Colonic mucosa (tissue), 4 donors: ENCODE results near the gene TADA3. TPM values are rescaled to one million over a fixed set of nuclear protein-coding genes. Genes with fewer than 3 reads are reported as not detected.
A peak's percentile ranks its signal among the peaks of the same experiment; 100 is the strongest.

Source experiments
- DNase-seq: peaks from one replicate; pipeline ENCODE4 v3.0.0-alpha.2; 2020
- H3K27ac ChIP-seq: fragments of 200-600 bp; one replicate; pipeline ENCODE4 v1.8.0; 2021
- H3K27me3 ChIP-seq: fragments of 200-600 bp; one replicate; pipeline ENCODE4 v1.8.0; 2021
- H3K36me3 ChIP-seq: fragments of 200-600 bp; one replicate; pipeline ENCODE4 v1.8.0; 2021
- H3K4me1 ChIP-seq: fragments of 200-600 bp; one replicate; pipeline ENCODE4 v1.8.0; 2021; ENCODE audit warnings: mild to moderate bottlenecking
- H3K4me3 ChIP-seq: fragments of 200-600 bp; one replicate; pipeline ENCODE4 v1.8.0; 2021
- H3K9ac ChIP-seq, 2 donors: one replicate each; pipeline ENCODE4 v1.7.0; 2013; ENCODE audit warnings: control low read depth in 2 of 2, low read depth in 2 of 2, low read length in 2 of 2
- H3K9me3 ChIP-seq: fragments of 200-600 bp; one replicate; pipeline ENCODE4 v1.8.0; 2021
- CTCF ChIP-seq: fragments of 200-600 bp; IDR thresholded peaks from one replicate; pipeline ENCODE4 v1.8.0; 2022; ENCODE audit warnings: antibody characterized with exemption, mild to moderate bottlenecking
- intact Hi-C: fragments of 100-400 bp; cut with DNase I; formaldehyde crosslinking; loops from one replicate; pipeline ENCODE4 v1.14.1; 2022
- total RNA-seq, 2 donors: library from RNA; stranded (reverse); fragmentation: NEBNext Ultra II Directional in 1 of 2; extraction: Animal tissue kit (Norgen Biotek cat#: 25700) in 1 of 2; gene quantifications; one replicate each; pipeline ENCODE4 v1.2.1, GENCODE V29; 2021
- donor health status: healthy.
- donor health status: DM: no; HTN: no; CAD: no.
- donor health status: DM: no; HTN: no; CAD: no.

TADA3 gene
- total RNA-seq, 2 donors from 2014 or later = 60.1 to 66.4 TPM

DNA sequence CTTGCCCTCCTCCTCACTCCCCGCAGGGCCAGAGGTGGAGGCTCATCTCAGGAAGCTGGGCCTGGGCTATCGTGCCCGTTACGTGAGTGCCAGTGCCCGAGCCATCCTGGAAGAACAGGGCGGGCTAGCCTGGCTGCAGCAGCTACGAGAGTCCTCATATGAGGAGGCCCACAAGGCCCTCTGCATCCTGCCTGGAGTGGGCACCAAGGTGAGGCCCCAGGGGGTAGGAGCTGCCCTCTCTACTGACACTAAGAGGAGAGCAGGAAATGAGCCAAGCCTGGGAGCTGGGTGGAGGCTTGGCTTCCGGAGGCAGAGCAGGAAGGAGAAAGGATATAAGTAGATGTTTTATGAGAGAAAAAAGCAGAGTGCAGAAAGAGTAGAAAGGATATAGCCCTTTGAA lies 37.6 kb downstream of the TADA3 start:
- peaks cover 8% of the 10 kb centered on the region for H3K36me3 ChIP-seq

DNA sequence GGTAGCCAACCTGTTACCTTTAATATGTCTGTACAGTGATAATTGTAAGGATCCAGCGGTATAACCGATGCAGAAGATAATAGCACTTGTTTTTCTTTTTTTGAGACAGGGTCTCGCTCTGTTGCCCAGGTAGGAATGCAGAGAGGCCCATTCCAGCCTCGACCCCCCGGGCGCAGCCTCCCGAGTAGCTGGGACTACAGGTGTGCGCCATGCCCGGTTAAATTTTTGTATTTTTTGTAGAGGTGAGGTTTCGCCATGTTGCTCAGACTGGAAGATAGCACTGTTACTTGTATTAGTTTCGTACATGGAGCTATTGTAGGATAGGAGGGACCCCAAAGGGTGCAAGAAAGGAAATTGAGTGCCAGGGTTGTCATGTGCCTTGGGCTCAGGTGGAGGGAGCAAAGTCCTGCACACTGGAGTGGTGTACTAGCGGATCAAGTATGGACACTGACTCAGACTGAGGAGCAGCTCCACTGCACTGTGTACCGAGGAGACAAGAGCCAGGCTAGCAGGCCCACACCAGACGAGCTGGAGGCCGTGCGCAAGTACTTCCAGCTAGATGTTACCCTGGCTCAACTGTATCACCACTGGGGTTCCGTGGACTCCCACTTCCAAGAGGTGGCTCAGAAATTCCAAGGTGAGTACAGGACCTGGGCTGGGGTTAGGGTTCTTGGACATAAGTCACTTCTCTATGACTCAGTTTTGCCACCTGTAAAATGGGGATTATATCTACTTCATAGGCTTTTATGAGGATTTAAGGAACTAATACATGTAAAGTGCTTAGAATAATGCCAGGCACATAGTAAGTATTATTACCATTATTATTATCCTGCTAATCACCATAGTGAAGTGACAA lies 41.5 kb downstream of the TADA3 start:
- Histone ChIP-seq H3K4me1 (peaks cover 7% of the 10 kb centered on the region), H3K9ac (peak overlapping the region; percentile 64 to 94), H3K36me3 (peaks cover 8% of the 10 kb centered on the region), H3K27me3 (no peaks in the 10 kb centered on the region), H3K9me3 (no peaks in the 10 kb centered on the region), H3K27ac (peak overlapping the region; percentile 90), H3K4me3 (peak overlapping the region; percentile 54)
- no peak for TF ChIP-seq CTCF
- intact Hi-C loops = no loop called here
- peak; percentile 58 for DNase-seq

More for the DNA sequence above, 37.6 kb downstream of the TADA3 start:
- no peak for TF ChIP-seq CTCF
- Histone ChIP-seq H3K9me3 (no peaks in the 10 kb centered on the region), H3K9ac (no peak overlapping the region), H3K4me1 (peaks cover 7% of the 10 kb centered on the region), H3K4me3 (no peak overlapping the region), H3K27me3 (no peaks in the 10 kb centered on the region), H3K27ac (no peak overlapping the region)
- no peak for DNase-seq
- intact Hi-C loops = no loop called here

- H3K27me3 ChIP-seq = no peaks in the 10 kb centered on the region
- peak within 1 kb of the TSS; percentile 54 for H3K4me3 ChIP-seq
- H3K9me3 ChIP-seq = no peaks in the 10 kb centered on the region
- H3K36me3 ChIP-seq = peaks cover 15% of the 10 kb centered on the region
- H3K9ac ChIP-seq = peak within 1 kb of the TSS; percentile 83 to 94
- no peak for TF ChIP-seq CTCF
- intact Hi-C loops = loop anchor here (5.0 kb wide), 1 partner anchor 42 kb away; the partner anchor contains the start of genes ARPC4 and TADA3
- peak within 1 kb of the TSS; percentile 90 for H3K27ac ChIP-seq
- DNase-seq = peak; percentile 99
- peaks cover 7% of the 10 kb centered on the region for H3K4me1 ChIP-seq
Observed at GRCh38 chr3:9749645-9750555, 42.4 kb downstream of the TADA3 start, which contains the start of gene OGG1. OGG1 (plus strand) TSS chr3:9749952; CDS start chr3:9750287, 335 bp downstream.

DNA sequence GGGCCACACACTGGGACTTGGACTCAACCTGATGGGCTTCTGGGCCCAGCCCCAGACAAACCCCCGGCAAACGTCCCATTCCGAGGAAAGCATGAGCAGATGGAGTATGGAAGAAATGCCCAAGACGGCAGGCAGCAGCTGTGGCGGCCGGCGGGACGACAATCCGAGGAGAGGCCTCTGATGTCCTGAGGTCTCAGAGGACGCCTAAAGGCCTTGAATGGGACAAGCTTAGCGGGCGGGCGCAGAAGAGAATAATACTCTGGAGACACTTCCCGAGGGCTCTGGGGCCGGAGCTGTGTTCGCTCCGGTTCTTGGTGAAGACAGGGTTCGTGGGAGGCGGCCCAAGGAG lies 43.0 kb downstream of the TADA3 start:
- Histone ChIP-seq H3K4me3 (peak overlapping the region; percentile 54), H3K9ac (peak overlapping the region; percentile 83 to 94), H3K9me3 (no peaks in the 10 kb centered on the region), H3K27ac (peak overlapping the region; percentile 90), H3K4me1 (peaks cover 7% of the 10 kb centered on the region), H3K36me3 (peaks cover 20% of the 10 kb centered on the region), H3K27me3 (no peaks in the 10 kb centered on the region)
- intact Hi-C loops = loop anchor here (5.0 kb wide), 1 partner anchor 43 kb away; the partner anchor contains the start of genes ARPC4 and TADA3
- TF ChIP-seq CTCF = no peak
- no peak for DNase-seq

- TF ChIP-seq CTCF = no peak
- Histone ChIP-seq H3K36me3 (peaks cover 28% of the 10 kb centered on the region), H3K27ac (no peak overlapping the region), H3K4me1 (peaks cover 7% of the 10 kb centered on the region), H3K9ac (no peak overlapping the region), H3K27me3 (no peaks in the 10 kb centered on the region), H3K4me3 (no peak overlapping the region), H3K9me3 (no peaks in the 10 kb centered on the region)
- DNase-seq = no peak
- intact Hi-C loops = loop anchor here (5.0 kb wide), 1 partner anchor 44 kb away; the partner anchor contains the start of genes ARPC4 and TADA3
Observed at GRCh38 chr3:9748031-9748430, 44.2 kb downstream of the TADA3 start.
